HepG2 (cell line): ENCODE results near the gene PSMA7. TPM values are rescaled to one million over a fixed set of nuclear protein-coding genes. Genes with fewer than 3 reads are reported as not detected.

Experiments
- ARHGAP35 ChIP-seq: sonication (generic); formaldehyde crosslinking; IDR thresholded peaks from 2 replicates; pipeline ENCODE4 v1.9.0; 2022; ENCODE audit warnings: mild to moderate bottlenecking, inconsistent platforms, moderate library complexity, missing genetic modification reagents, borderline replicate concordance
- ATRX ChIP-seq: sonication (generic); formaldehyde crosslinking; IDR thresholded peaks from 2 replicates; pipeline ENCODE4 v1.4.0; 2020; ENCODE audit warnings: missing genetic modification reagents, borderline replicate concordance
- CAMTA2 ChIP-seq: sonication (generic); formaldehyde crosslinking; IDR thresholded peaks from 2 replicates; pipeline ENCODE4 v1.4.0; 2020; ENCODE audit warnings: mild to moderate bottlenecking, missing genetic modification reagents, borderline replicate concordance
- CREM ChIP-seq, 2 experiments: sonication (generic) in 1 of 2; formaldehyde crosslinking in 1 of 2; IDR thresholded peaks; 2 replicates each; pipeline versions ENCODE4 v1.4.0 to v1.6.1; 2016 to 2020; ENCODE audit warnings: antibody characterized with exemption in 1 of 2, mild to moderate bottlenecking in 1 of 2, missing genetic modification reagents in 1 of 2
- DR1 ChIP-seq: sonication (generic); formaldehyde crosslinking; IDR thresholded peaks from 2 replicates; pipeline ENCODE4 v1.8.0; 2021; ENCODE audit warnings: mild to moderate bottlenecking, missing genetic modification reagents, inconsistent platforms
- E2F2 ChIP-seq: sonication (generic); formaldehyde crosslinking; IDR thresholded peaks from 2 replicates; pipeline ENCODE4 v1.4.0; 2020; ENCODE audit warnings: missing genetic modification reagents, borderline replicate concordance
- GMEB2 ChIP-seq: IDR thresholded peaks from 2 replicates; pipeline ENCODE4 v1.6.1; 2016; ENCODE audit warnings: missing biosample characterization, missing genetic modification reagents, low read depth
- HDAC2 ChIP-seq: sonication (generic); formaldehyde crosslinking; IDR thresholded peaks from 2 replicates; pipeline ENCODE4 v1.4.0; 2020; ENCODE audit warnings: missing genetic modification reagents
- HDAC6 ChIP-seq: fragments of 200-600 bp; sonication (generic); IDR thresholded peaks from 2 replicates; pipeline ENCODE4 v1.7.0; 2017; ENCODE audit warnings: mild to moderate bottlenecking, antibody characterized with exemption, low read length, low read depth
- KLF12 ChIP-seq: sonication (generic); formaldehyde crosslinking; IDR thresholded peaks from 2 replicates; pipeline ENCODE4 v1.4.0; 2020; ENCODE audit warnings: missing genetic modification reagents, borderline replicate concordance
- KMT2A ChIP-seq: sonication (generic); formaldehyde crosslinking; IDR thresholded peaks from 2 replicates; pipeline ENCODE4 v1.4.0; 2020; ENCODE audit warnings: missing genetic modification reagents
- MAZ ChIP-seq, 2 experiments: sonication (generic) in 1 of 2; formaldehyde crosslinking in 1 of 2; IDR thresholded peaks; 2 replicates each; pipeline versions ENCODE4 v1.5.0 to v1.6.1; 2012 to 2020; ENCODE audit warnings: low read depth in 2 of 2, mild to moderate bottlenecking in 2 of 2, borderline replicate concordance in 1 of 2, improper control_type of control experiment in 1 of 2, low read length in 1 of 2, missing genetic modification reagents in 1 of 2, moderate library complexity in 1 of 2
- MNT ChIP-seq: fragments of 450-650 bp; IDR thresholded peaks from 2 replicates; pipeline ENCODE4 v1.6.1; 2016
- RAD51 ChIP-seq: fragments of 450-650 bp; IDR thresholded peaks from 2 replicates; pipeline ENCODE4 v1.6.1; 2016; ENCODE audit warnings: borderline replicate concordance
- TBL1XR1 ChIP-seq: fragments of 150-350 bp; IDR thresholded peaks from 2 replicates; pipeline ENCODE4 v1.6.1; 2014; ENCODE audit warnings: borderline replicate concordance, low read length; ENCODE audit not compliant: partially characterized antibody
- THAP8 ChIP-seq: sonication (generic); formaldehyde crosslinking; IDR thresholded peaks from 2 replicates; pipeline ENCODE4 v1.5.1; 2020; ENCODE audit warnings: missing genetic modification reagents, mild to moderate bottlenecking, borderline replicate concordance
- TOPORS ChIP-seq: sonication (generic); formaldehyde crosslinking; IDR thresholded peaks from 2 replicates; pipeline ENCODE4 v1.8.0; 2023; ENCODE audit warnings: mild to moderate bottlenecking, missing genetic modification reagents
- ZBTB7B ChIP-seq: sonication (generic); formaldehyde crosslinking; IDR thresholded peaks from 2 replicates; pipeline ENCODE4 v1.4.0; 2020; ENCODE audit warnings: missing genetic modification reagents
- ZMAT3 ChIP-seq: sonication (generic); formaldehyde crosslinking; conservative IDR thresholded peaks from 2 replicates; pipeline ENCODE4 v1.7.0; 2021; ENCODE audit warnings: missing genetic modification reagents
- ZNF205 ChIP-seq: IDR thresholded peaks from 2 replicates; pipeline ENCODE4 v1.6.1; 2018; ENCODE audit warnings: missing biosample characterization, missing genetic modification reagents
- ZNF367 ChIP-seq: sonication (generic); formaldehyde crosslinking; IDR thresholded peaks from 2 replicates; pipeline ENCODE4 v1.4.0; 2020; ENCODE audit warnings: missing genetic modification reagents, borderline replicate concordance
- ZNF550 ChIP-seq: sonication (generic); formaldehyde crosslinking; IDR thresholded peaks from 2 replicates; pipeline ENCODE4 v1.4.0; 2020; ENCODE audit warnings: mild to moderate bottlenecking, missing genetic modification reagents, borderline replicate concordance
- ZNF564 ChIP-seq: sonication (generic); formaldehyde crosslinking; IDR thresholded peaks from 2 replicates; pipeline ENCODE4 v1.8.1; 2023; ENCODE audit warnings: mild to moderate bottlenecking, missing genetic modification reagents
- ZNF644 ChIP-seq: IDR thresholded peaks from 2 replicates; pipeline ENCODE4 v1.6.1; 2016; ENCODE audit warnings: low read depth
- polyA plus RNA-seq, 8 experiments: library from polyadenylated mRNA; depleted of rRNA in 3 of 8; stranded (reverse) in 7 of 8; unstranded in 1 of 8; fragments of >200 nt; fragmentation: Illumina TruSeq in 4 of 8; extraction: Trizol in 4 of 8; gene quantifications; 2 replicates each; pipeline versions ENCODE4 v1.2.1 to v1.2.3, GENCODE V29; 2011 to 2016; ENCODE audit warnings: low read depth in 4 of 8, missing spikeins in 1 of 8, mixed read lengths in 1 of 8; ENCODE audit not compliant: insufficient read depth in 1 of 8
- total RNA-seq, 5 experiments: library from RNA; depleted of rRNA; stranded (reverse); fragments of >200 nt; fragmentation: Illumina TruSeq; extraction: Trizol; gene quantifications; 2 replicates each; pipeline ENCODE4 v1.2.3, GENCODE V29; 2016; ENCODE audit warnings: low read depth in 1 of 5

Gene PSMA7
- total and polyA plus RNA-seq, 2 of the 13 experiments (the other 11 are each of a cell fraction or from before 2014, with no cell fraction given), result 531 to 631 TPM

GRCh38 chr20:62155428-62156253 lies 12.4 kb upstream of the PSMA7 start (continued):
- no peak for TF ChIP-seq KMT2A (CRISPR knock-in tag)
- peak; percentile 82; the same call in 1 of the 2 replicates for TF ChIP-seq ZBTB7B (CRISPR knock-in tag)
- TF ChIP-seq THAP8 (CRISPR knock-in tag), result no peak
- TF ChIP-seq ZNF564 (CRISPR knock-in tag), result no peak; the same call in 1 of the 2 replicates
- TF ChIP-seq GMEB2 (CRISPR knock-in tag), result no peak
- TF ChIP-seq MNT, result peak; percentile 57; the same call in 1 of the 2 replicates
- TF ChIP-seq MAZ (IDR thresholded peaks at IDR 0.05; ENCODE audit: borderline replicate concordance, low read depth, low read length), result peak; percentile 53; the same call in 1 of the 2 replicates
- TF ChIP-seq MAZ (CRISPR knock-in tag; IDR thresholded peaks at IDR 0.05; ENCODE audit: low read depth), result 0 out of 2 replicates have a peak, but pooled peaks have one; percentile 45
- no peak for TF ChIP-seq ZNF550 (CRISPR knock-in tag)
- no peak for TF ChIP-seq RAD51
- no peak for TF ChIP-seq DR1 (CRISPR knock-in tag)
- TF ChIP-seq HDAC6, result no peak
- TF ChIP-seq E2F2, result no peak
- TF ChIP-seq ZNF205 (CRISPR knock-in tag), result 0 out of 2 replicates have a peak, but pooled peaks have one; percentile 54
- TF ChIP-seq CAMTA2 (CRISPR knock-in tag), result peak; percentile 72; the same call in 1 of the 2 replicates
- peak; percentile 69; the same call in 1 of the 2 replicates for TF ChIP-seq ZNF644 (CRISPR knock-in tag)
- no peak for TF ChIP-seq TOPORS (CRISPR knock-in tag)
- TF ChIP-seq CREM (IDR thresholded peaks at IDR 0.05), result peak; percentile 56; the same call in 1 of the 2 replicates
- TF ChIP-seq CREM (CRISPR knock-in tag; IDR thresholded peaks at IDR 0.05), result no peak
- no peak for TF ChIP-seq TBL1XR1
- peak; percentile 60; the same call in 1 of the 2 replicates for TF ChIP-seq HDAC2 (CRISPR knock-in tag)
- no peak for TF ChIP-seq KLF12 (CRISPR knock-in tag)
- TF ChIP-seq ARHGAP35 (CRISPR knock-in tag), result 0 out of 2 replicates have a peak, but pooled peaks have one; percentile 10
- TF ChIP-seq ZMAT3, result peak; percentile 78
- TF ChIP-seq ATRX (CRISPR knock-in tag), result no peak
- no peak for TF ChIP-seq ZNF367 (CRISPR knock-in tag)
